Ramos (cell line): ENCODE measurements around the gene CAMKMT.

ENCODE experiments used
- in situ Hi-C: fragments of 300-500 bp; cut with MboI; formaldehyde crosslinking; loops from one replicate; pipeline ENCODE4 v1.14.3; 2022; ENCODE audit warnings: low sequenced_read_pairs; ENCODE audit not compliant: unreplicated experiment

Gene CAMKMT

DNA sequence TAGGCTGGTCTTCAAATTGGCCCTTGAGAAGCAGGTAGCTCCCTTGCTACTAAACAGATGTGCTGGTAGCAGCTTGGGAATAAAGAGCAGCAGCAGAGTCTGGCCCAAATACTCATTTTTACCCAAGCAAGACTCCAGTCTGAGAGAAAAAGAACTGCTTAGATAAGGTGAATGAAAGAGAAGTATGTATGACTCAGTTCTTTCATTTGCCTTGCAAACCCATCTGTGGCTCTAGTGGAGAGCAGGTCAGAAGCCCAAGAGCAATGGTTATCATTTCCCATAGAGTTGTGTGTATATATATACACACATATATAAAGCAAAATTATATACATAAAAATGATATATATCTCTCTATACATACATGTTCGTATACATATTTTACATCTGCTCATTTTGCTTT is 80.3 kb downstream of the CAMKMT start:
- in situ Hi-C loops: no loop called here

GRCh38 chr2:44443517-44443916 is 81.8 kb downstream of the CAMKMT start:
- in situ Hi-C loops: no loop called here

GRCh38 chr2:44444881-44445280 is 83.1 kb downstream of the CAMKMT start:
- in situ Hi-C loops: no loop called here

DNA sequence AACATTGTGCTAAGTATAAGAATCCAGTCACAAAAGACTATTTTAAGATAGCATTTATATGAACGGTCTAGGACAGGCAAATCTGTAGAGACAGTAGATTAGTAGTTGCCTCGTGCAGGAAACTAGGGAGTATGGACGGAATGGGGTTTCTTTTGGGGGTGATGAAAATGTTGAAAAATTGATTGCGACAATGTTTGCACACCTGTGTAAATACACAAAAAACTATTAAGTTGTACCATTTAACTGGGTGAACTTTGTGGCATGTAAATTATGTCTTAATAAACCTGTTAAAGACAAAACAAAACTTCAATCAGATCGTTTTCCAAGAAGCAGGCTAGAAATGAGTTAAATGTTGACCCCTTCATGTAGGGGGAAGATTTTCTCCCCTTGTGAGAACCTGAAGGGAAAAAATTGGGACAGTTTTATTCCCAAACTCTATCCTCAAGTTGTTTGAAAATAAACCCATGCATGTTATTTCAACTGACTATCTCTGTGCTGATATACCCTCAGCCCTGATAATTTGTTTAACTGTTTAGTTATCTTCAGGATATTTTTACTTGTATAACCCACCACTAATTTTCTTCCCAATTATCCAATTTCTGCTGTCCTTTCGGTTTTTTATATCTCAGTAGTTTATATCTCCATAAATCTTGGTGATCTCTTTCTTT is 87.2 kb downstream of the CAMKMT start:
- in situ Hi-C loops: no loop called here

DNA sequence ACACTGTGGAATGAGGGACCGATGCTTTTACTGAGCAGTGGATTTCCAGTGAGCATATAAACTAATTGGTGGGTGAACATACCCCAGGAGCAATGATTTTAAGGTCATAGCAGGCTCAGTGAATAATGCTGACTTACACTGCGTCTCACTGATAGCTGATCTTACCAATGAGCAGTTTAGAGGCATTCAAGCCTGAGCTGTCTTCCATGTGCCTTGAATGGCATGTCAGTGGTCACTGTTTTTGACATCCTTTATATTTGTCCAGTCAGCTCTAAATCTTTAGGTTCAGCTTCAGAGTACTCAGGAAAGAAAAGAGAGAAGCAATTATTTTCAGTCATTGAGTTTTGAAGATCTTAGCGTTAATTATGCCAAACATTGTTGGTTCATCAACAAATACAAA is 88.3 kb downstream of the CAMKMT start:
- in situ Hi-C loops: no loop called here

DNA sequence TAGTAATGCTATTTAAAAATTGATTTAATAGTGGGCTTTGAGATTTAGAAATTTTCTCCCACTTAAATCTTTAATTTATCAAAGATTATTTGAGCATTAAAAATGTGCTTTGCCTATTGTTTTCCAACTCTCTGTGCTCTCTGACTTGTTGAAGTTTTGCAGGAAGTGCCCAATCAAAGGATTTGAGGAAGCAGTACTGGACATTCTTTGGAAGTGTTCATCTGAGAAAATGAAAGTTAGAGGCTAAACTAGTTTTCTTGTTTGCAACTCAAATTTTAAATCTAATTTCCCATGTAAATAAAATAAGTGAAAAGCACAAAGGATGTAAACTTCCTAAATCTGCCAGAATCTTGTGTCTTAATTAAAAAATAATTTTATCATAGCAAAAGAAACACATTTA is 89.1 kb downstream of the CAMKMT start:
- in situ Hi-C loops: no loop called here

GRCh38 chr2:44452069-44452583 is 90.4 kb downstream of the CAMKMT start:
- in situ Hi-C loops: no loop called here

DNA sequence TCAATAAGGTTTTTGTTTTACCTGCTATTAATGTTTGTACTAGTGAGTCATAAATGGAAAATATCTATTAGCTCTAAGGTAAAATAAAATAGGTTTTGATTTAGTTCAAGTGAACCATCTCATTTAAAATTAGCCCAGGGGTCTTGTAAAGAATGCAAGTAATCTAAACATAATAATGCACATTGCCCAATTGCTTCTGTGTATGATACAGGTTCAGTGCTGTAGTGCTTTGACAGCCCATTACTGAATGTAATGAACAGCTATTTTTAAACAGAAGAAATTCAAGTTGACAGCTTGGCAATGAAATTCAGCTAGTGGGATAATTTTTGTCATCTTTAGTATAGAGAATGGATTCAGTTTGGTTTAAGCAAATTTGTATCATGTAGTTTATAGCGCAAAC is 91.5 kb downstream of the CAMKMT start:
- in situ Hi-C loops: no loop called here

DNA sequence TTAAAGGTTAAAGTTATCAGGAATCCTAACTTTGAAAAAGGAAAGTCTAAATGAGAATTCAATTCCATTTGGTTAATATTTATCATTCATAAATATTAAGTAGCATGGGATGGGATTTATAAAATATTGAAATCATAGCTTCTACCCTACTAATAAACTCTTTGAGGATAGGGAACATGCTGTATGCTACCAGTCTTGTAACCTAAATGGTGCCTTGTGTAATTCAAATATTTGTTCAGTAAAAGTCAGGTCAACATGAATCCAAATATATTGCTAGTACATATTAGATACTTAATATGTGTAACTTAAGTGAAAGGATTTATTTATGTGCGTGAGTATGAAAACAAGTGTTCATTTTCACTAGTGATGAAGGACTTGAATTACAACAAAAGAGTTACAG is 94.1 kb downstream of the CAMKMT start:
- in situ Hi-C loops: no loop called here

DNA sequence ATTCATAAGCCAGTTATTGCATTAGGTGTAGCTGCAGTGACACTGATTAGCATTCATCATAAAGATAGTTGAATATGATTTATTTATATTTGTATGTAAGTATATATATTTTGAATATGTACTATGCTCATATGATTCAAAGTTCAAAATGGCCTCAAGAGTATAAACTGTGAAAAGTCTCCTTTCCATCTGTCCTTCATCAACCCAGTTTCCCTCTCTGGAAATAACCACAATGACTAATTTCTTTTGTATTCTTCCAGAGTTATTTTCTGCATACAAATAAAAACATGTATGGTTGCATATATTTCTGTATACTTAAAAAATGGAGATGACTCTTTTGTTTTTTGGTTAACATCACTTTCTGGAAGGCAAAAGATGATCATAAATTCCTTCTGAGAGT is 95.2 kb downstream of the CAMKMT start:
- in situ Hi-C loops: no loop called here

GRCh38 chr2:44459739-44460138 is 98.0 kb downstream of the CAMKMT start:
- in situ Hi-C loops: no loop called here

DNA sequence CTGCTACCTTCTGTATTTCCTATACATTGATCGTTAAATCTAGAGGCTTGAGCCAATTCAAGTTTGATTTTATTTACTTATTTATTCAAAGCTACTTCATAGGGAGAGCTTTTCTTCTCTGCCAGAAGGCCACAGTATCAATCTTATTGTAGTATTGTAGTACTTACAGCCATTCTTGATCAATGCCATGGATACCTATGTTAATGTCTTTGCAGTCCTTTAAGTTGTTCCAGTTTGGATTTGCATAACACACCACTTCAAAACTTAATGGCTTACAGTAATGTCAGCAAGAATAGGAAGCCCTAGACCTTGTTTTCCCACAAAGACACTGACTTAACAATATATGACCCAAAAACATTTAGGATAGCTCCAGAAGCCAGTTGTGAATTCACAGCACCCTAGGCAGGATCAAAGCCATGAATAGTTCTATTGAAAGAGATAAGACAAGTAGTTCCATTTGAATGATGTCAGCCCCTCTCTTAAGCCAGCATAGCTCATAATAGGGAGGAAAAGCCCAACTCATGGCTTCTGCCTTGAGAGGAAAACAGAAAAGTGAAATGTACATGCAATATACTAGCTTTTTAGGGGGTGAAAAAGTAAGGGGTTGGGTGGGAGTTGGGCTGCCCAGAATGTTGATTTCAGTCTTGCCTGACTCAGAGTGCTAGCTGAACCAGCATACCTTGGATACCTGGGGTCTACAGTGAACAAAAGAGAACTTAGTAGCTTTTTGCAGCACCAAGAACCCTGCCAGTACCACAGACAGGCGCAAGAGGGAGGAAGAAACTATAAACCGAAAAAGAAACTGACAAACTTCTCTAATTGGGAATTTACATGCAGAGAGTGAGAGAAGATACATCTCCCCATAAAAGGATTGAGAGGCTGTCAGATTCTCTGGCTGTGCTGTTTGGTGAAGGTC is 101.4 kb downstream of the CAMKMT start:
- in situ Hi-C loops: no loop called here

GRCh38 chr2:44464437-44464836 is 102.7 kb downstream of the CAMKMT start:
- in situ Hi-C loops: no loop called here

DNA sequence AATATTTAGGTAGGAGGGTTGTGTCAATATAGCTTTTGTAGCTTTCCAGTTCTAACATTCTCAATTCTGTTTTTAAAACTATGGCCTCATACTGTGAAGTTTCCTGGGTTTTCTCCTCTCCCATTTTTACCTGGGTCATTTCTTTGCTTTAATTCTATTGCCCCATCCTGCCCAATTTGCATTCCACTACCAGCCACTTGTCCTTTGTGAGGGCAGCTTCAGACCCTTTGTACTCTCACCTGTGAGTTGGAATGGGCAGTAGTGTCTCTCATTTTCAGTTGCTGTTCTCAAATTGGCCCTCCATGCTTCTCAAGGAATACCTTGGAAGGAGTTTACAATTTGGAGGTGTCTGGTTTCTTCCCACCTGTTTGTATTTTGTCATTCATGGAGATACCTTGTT is 108.4 kb downstream of the CAMKMT start:
- in situ Hi-C loops: loop anchor here (10.0 kb wide), 1 partner anchor 485 kb away; no protein-coding TSS in a partner anchor

- in situ Hi-C loops: loop anchor here (10.0 kb wide), 1 partner anchor 477 kb away; no protein-coding TSS in a partner anchor
Measured at GRCh38 chr2:44477657-44478414, 116.1 kb downstream of the CAMKMT start.

DNA sequence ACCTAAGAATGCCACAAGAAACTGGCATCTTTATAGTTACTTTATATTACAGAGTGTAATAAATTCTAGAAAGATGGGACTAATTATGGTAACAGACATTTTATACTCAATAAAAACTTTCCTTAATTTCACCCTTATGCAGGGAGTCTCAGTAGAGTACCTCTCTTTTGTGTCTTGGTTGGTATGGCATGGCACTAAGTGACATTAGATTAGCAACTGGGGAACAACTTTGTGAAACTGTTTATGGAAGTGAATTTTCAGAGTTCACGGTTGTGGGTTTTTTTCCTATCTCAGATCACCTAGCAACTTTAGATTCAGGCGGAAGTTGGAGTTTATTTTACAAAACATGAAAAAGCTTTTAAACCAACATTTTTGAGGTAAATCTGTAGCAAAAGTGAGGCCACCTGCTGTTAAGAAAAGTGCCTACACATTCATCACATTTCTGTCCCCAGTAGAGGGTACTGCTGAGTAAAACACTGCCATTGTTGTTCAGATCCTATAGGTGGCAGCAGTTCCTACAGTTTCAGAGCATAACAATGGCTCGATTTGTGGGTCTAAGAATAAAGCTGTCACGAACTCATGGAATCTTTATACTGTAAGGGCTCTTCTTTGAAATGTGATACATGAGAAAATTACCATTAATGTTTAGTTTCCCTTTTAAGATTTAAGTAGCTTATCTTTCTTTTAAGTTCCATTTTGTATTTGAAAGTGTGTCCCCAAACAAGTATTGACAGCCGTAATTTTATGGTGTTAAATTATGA is 117.6 kb downstream of the CAMKMT start:
- in situ Hi-C loops: loop anchor here (10.0 kb wide), 1 partner anchor 475 kb away; no protein-coding TSS in a partner anchor

- in situ Hi-C loops: no loop called here
Measured at GRCh38 chr2:44480068-44480467, 118.3 kb downstream of the CAMKMT start.

- in situ Hi-C loops: no loop called here
Measured at GRCh38 chr2:44487052-44487451, 125.3 kb downstream of the CAMKMT start.

DNA sequence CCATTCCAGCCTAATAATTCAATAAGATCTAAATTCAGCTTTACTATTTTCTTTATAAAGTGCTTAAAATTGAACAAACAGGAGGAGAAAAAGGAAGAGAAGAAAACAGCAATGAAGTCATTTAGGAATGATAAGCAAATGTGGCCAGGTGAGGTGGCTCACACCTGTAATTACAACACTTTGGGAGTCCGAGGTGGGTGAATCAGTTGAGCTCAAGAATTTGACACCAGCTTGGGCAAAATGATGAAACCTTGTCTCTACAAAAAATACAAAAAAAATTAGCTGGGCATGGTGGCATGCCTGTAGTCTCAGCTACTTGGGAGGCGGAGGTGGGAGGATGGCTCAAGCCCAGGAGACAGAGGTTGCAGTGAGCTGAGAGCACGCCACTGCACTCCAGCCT is 129.0 kb downstream of the CAMKMT start:
- in situ Hi-C loops: no loop called here

- in situ Hi-C loops: no loop called here
Measured at GRCh38 chr2:44494006-44494405, 132.3 kb downstream of the CAMKMT start.
